ENCODE measurements around the gene NFIC.

DNA sequence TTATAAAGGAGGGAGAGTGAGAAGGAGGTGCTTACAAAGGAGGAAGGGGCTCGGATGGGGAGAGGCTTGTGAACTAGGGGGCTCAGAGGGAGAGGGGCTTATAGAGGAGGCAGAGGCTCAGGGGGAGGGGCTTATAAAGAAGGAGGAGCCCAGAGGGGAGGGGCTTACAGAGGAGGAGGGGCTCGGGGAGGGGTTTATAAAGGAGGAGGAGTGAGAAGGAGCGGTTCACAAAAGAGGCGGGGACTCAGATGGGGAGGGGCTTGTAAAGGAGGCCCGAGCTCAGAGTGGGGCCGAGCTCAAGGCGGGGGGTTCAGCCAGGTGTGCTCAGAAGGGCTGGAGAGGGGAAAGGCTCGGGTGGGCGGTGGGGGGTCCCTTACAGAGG is 113.4 kb downstream of the NFIC start:
- no peak for TF ChIP-seq CTCF (IDR thresholded peaks at IDR 0.05; ENCODE audit: low read depth, low read length, poor library complexity, severe bottlenecking)
- TF ChIP-seq EZH2phosphoT487 (IDR thresholded peaks at IDR 0.05; ENCODE audit: borderline replicate concordance, low read length), result no peak

Measured in DOHH2 (cell line).